KG1 (cell line): ENCODE measurements around the gene PPP1R2C.

Experiments
- DNase-seq: peaks from one replicate; lab custom pipeline; 2025; lab: John Stamatoyannopoulos, UW

Gene PPP1R2C

DNA sequence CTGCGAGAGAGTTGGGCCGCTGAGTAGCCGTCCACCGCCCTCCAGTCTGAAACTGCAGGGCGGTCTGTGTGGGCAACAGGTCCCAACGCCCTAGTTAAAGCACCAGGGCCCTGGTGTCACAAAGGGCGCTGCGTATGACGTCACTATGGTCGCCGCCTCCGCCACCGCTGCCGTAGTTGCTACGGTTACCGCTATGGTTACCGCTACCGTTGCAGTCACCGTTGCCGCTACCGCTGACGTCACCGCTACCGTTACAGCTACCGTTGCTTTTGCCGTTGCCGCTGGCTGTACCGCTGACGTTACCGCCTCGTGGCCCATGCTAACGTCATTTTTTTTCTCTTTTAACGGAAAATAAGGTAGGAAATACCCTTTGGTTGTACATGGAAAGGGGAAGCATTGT is at the start of gene PPP1R2C:
Gene PPP1R2C (minus strand): TSS at position 68 of the 400 bp plus-strand sequence. CDS start 84 bp downstream, outside the sequence.
- no peak for DNase-seq

DNA sequence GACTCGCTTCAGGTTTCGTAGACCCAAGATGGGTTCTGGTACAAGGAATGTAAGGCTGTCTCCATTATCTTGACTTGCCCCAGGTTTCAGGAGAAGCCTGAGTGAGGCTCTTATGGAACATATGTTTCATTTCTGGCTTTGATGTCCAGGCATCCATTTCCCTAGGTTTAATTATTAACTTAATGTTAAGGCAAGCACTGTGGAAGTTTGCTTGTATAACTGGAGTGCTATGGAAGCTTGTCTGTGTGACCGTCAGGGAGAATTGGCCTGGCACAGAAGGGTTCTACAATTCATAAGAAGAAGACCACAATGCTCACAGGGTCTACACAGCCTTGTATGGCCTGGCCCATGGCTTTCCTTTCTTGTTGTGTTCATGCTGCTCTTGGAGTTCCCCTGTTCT is 47.2 kb upstream of the PPP1R2C start:
- DNase-seq: no peak

DNA sequence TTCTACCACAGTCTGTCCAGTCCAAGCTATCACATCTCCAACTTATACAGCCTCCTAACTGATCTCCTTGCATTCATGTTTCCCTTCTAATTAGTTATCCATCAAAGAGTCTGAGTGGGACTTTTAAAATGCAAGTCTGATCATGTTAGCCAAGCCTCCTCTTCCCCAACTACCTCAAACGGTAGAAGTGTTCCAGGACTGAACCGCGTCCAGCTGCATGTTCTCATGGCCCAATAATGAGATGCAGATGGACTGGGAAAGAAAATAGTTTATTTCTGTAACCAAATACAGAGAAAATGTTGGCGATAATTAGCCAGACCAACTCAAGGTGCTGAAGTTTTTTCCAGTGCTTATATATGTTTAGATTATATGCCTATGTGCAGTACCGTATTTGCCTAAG is 46.6 kb upstream of the PPP1R2C start:
- no peak for DNase-seq

DNA sequence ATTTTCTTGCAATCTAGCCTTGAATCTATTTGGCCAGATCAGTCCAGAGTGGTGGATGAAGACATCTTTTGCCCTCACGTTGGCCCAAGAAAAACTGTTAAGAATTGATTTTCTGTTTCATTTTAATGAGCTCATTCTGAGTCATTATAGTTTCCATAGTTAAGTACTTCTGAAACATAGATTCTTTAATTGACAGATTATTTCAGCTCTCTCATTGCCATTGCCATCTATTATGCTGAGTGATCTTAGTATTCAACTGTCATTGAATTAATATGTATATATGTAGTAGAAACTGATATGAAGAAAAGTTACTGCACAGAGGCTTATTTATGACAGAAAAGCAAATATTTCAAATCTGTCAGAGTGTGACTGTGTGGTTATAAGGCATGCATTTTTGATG is 45.5 kb upstream of the PPP1R2C start:
- DNase-seq: no peak

DNA sequence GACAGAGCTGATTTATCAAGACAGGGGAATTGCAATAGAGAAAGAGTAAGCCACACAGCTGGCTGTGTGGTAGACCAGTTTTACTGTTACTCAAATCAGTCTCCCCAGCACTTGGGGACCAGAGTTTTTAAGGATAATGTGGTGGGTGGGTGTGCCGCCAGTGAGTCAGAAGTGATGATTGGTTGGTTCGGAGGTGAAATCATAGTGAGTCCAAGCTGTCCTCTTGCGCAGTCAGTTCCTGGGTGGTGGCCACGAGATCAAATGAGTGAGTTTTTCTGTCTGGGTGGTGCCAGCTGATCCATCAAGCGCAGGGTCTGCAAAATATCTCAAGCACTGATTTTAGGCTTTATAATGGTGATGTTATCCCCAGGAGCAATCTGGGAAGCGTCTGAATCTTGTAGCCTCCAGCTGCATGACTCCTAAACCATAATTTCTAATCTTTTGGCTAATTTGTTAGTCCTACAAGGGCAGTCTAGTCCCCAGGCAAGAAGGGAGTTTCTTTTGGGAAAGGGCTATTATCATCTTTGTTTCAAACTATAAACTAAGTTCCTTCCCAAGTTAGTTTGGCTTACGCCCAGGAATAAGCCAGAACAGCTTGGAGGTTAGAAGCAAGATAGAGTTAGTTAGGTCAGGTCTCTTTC is 44.0 kb upstream of the PPP1R2C start:
- no peak for DNase-seq

DNA sequence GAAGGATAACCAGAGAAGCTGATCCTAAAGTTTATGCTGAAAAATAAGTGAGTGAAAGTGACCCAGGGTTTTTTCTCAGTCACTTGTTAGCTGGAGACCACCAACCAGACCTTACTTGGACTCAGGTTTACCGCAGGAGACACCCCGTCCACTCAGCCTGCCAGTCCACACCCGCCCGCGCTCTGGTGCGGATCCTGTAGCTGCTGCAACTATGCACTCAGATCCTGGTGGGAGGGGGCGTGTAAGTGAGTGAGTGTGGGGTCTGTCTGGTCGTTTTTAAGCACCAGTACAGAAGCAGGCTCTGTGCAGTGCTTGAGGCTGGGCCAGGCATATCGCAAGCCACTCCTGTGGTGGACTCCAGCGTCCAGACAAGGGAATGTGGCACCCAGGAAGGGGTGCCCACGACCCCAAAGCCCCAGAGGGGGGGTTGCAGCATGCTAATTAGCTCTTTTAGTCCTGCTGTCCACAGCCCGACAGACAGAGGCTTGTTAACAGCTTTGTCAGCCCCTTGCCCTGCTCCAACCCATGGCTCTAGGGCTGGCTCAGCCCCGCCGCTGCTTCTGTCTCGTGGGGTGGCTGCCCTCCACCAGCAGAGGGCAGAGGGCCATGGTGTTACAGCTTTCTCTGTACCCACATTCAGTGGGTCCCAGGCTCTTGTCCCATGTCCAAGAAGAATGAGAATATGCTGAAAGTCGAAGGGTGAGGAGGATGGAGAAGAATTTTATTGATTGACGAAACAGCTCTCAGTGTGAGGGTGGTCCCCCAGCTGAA is 40.4 kb upstream of the PPP1R2C start:
- DNase-seq: no peak

DNA sequence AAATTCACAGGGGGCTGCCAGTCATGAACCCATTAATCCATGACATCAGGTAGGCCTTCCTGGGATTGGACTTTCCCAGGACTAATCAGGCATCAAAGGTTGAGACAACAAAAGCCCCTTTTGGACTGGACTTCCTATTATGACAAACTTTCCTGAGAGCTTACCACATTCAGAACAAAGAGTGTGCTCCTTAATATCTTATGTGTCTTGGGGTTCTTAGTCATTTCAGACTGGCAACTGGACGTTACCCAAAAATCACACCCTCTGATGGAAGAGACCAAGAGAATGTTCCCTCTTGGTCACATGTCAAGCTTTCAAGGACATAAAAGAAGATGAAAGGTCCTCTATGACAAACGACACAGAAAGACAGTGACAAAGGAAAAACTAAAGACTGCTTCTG is 31.6 kb upstream of the PPP1R2C start:
- DNase-seq: no peak

DNA sequence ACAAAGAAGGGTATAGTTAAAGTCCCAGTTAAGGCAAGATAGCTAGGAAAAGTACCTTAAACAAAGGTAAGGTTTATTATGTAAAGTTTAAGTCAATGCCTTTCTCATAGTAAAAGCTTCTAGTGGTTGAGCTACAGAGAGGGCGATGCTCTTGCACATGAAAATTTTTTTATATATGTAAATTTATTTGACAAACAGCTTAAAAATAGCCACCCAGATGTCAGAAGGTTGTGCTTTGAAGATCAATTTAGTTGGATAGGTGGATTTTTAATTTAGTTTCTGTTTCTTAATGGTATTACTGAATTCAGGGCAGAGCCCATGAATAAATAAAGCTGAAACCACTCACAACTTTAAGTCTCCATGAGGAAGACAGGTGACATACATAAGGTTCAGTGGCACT is 29.4 kb upstream of the PPP1R2C start:
- no peak for DNase-seq

DNA sequence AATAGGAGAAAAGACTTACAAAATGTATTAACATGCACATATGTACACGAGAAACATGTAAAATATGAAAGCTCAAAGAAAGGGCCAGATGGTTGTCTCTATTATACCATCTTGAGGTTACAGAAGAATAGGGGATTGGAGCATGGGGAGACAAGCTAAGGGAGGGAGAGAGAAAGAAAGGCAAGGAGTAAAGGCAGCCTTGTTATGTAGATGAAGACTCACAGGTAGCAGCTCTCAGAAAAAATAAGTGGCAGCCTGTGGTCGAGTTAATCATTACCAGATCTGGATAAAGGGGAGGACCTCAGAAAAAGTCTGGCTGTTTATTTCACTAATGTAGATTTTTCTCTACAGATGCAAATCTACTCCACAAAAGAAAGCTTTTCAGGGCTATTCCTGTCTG is 26.6 kb upstream of the PPP1R2C start:
- no peak for DNase-seq

DNA sequence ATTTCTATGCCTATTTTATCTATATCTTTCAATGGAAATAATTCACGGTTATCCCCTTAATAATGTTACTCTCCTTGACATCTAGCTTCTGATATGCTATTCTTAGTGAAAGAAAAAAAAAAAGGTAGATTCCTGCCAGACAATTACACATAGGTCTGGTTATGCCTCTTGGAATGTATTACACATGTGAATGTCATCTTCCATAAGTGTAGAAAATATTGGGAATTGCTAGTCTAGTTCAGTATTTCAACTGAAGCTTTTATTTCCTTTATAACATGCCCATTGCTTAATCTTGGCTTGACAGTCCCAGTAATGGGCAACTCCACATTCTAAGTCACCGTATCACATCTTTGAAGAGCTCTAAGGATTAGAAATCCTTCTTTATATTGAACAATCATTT is 25.4 kb upstream of the PPP1R2C start:
- no peak for DNase-seq

DNA sequence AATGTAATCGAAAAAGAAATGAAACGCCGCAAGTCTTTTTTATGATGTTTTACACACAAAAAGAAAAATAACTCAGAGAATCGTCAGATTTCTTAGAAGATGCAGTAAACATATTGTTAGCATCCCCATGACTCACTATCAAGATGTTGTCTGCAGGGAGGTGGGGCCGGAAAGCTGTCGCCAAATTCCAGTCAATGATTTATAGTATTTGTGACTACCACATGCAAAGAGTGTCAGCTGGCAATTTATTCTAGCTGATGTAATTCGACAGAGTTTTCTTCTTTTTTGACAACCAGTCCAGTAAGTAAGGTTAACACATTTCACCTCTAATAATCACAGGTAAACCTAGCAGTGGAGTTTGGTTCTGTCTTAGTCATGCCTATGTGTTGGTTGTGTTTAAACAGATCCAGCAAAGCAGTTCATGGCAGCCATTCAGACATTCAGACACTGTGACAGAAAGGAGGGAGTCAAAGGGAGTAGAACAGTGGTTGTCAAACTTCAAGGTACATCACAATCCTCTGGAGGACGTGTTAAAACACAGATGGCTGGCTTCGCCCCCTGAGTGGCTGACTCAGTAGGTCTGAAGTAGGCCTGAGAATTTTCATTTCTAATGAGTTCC is 19.8 kb upstream of the PPP1R2C start:
- no peak for DNase-seq

DNA sequence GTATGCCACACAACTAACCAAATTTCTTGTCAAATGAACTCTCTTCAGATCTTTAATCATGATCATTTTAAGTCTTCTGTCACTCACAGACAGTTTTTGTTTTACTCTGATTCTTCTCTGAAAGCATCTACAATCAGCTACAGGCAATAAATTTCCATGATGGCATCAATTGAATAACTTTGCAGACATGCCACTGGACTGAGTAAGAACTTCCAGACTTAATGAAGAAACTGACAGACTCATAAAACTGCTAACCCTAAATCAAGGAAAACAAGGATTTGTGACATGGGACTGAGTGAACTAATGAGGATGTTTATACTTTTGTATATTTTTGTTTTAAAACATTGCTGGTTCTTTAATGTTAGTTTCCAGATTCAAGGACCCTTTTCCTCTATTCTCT is 5.5 kb upstream of the PPP1R2C start:
- no peak for DNase-seq

DNA sequence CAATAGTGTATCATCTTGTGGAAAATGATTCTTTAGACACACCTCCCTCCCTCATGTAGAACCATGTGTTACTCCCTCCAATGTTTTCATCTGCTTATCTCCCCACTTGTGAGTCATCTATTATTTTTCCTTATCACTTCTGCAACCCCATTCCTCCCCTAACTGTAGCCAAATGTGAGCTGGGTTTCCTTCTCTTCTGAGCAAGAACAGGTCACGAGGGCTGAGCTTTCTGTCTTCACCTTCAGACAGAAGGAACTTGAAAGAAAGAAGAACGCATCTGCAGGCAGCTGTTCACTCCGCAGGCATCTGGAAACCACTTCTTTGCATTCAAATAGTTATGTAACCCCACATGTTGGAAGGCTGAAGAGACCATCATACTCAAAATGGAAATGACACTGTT is 1.8 kb downstream of the PPP1R2C start:
- DNase-seq: no peak

DNA sequence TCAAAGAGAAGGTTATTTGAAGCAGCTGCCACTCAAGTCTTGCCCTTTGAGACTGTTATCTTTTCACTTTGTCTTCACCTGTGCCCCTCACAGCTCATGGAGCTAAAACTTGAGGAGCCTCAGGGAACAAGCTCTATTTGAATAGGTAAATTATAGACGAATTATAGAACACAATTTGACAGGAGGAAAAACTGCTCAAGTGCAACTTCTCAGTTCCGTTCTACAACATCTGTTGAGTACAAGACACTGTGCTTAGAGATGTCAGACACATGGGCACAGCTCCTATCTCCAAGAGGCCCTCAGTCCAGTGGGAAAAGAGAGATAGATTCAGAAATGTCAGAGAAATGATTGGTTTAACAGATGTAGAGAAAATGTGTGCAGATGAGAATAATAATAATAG is 5.1 kb downstream of the PPP1R2C start:
- no peak for DNase-seq

DNA sequence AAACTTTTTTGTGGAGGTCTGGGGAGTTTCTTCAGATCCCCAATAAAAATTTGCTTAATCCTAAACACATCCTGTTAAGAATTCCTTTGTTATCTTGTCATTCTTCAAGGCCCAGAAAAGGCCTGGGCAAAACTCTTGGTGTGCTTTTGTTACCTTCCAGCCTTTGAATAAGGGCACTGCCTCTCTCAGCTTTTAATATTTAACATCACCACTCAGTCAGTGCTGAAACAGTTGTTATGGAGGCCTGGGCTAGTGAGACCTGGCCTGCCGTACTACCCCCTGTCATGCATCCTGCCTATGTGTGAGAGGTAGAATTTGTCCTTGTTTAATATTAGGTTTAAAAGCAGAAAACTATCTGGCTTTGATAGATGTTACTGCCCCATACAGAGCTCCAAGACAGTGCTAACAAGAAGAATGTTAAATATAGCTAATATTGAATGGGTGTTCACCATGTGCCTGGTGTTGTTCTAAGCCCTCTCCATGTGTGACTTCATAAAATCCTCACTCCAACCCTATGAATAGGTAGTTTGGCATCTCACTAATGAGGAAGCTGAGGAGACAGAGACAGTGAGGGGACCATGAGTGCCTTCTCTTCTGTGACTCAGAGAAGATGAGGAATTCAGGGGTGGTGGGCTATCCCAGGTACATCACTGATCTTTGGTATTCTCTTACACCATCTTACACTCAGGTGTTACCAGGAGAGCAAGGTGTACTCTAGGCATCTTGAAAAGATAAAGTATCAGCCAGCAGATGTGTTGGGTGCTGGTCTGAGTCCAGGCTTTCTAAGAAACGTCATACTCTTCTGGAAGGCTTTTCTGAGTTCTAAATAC is 6.2 kb downstream of the PPP1R2C start:
- DNase-seq: no peak

DNA sequence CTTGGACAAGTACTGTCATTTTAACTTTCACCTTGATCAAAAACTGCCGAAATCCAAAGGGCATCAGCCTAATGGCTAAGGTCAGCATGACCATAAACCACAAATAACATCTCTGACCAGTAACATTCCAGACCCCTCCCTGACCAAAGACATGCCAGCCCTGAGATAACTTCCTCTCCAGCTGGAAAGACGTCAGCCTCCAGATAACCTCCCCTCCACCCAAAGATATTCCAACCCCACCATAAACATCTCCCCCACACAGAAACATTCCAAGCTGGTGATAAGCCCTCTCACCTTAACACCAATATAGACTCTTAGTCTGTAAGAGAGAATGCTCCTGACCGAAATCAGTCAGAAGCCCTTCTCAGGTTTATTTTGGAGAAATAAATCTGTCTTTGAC is 7.4 kb downstream of the PPP1R2C start:
- no peak for DNase-seq

DNA sequence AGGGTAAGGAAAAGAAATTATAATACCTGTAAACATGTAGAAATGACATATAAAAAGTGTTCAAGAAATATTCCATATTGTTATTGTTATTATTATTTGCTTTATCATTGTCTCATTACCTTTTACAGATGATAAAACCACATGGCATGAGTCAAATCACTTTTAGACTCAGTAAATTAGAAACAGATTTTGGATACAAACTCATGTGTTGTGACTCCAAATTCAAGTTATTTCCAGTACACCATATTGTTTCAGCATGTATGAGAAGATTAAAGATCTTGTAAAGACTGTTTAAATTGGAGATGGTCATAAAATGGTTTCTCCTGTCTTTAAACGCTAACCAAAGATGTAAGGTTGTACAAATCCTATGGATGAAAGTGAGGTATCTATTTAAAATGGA is 18.1 kb downstream of the PPP1R2C start:
- no peak for DNase-seq

DNA sequence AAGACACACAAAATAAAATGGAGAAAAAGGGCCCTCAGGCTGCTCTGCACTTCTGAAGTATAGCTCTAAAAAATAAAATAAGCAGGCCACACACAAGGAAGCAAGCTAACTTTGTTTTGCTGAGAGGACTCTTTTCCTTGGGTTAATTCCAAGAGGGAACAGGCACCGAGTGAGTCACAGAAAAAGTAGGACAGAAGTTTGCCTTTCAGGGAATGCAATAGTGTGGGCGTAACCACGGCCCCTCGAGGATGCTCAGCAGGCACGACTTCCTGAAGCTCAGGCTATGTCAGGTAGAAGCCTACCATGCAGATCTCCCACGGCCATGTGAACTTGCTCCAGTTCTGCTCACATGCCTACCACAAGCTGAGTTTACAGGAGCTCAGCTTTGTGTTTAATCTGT is 22.1 kb downstream of the PPP1R2C start:
- no peak for DNase-seq

DNA sequence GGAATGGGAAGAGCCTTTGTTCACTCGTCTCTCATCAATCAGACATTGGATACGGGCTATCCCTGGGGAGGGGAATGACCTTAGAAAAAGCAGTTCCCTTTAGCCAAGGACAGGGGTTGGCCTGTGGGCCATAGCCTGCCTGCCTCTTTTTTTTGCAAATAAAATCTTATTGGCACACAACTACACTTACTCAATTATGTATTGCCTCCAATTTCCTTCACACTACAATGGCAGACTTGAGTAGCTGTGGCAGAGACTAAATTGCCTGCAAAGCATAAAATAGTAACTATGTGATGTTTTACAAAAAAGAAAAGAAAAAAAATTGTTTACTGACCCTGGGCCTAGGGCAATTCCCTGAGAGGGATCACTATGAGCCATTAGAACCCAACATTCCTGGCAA is 23.4 kb downstream of the PPP1R2C start:
- no peak for DNase-seq

DNA sequence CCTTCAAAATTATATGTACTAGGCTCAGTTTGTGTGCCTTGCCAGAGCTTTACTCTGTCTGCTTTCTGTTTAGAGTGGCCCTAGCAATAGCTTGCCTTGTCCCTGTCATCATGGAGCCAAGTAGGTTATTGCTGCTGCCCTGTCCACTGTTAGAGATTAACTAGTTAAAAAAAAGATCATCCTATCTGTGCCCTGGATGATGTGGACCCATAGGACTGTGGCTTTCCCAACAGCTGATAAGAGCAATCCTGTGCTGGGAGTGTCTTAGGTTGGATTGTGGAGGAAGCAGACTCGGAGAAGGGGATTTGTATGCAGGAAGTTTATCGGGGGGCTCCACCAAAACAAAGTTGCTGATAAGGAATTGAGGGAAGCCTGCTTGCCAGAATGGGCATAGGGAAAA is 23.8 kb downstream of the PPP1R2C start:
- DNase-seq: no peak

DNA sequence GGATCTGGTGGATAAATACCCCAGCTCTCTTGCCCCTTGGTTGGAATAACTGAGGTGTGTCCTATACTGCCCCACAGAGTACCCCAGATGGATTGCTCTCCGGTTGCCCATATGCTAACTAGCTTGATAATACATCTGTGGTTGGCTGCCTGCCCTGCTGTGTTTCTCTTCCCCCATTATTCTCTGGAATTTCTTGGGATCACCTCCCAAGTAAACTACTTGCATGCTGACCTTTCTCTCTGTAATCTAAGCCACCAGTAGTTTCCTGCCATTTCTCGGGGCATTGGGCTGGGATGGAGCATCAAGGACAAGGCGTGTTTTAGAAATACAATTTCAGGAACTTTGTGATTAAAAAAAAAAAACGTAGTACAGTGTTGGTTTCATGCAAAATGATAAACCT is 25.2 kb downstream of the PPP1R2C start:
- no peak for DNase-seq

DNA sequence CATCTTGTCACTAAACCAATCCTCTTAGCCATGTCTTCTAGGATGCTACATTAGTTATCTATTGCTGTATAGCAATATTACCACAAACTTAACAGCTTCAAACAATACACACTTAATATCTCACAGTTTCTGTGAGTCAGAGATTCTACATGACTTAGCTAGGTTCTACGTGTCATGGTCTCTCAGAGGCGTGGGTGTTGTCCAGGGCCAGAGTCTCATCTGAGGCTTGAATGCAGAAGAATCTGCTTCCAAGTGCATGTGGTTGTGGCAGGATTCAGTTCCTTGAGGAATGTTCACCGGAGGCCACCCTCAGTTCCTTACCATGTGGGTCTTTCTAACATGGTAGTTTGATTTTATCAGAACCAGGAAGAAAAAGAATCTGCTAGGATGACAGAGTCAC is 26.4 kb downstream of the PPP1R2C start:
- no peak for DNase-seq
